ENCODE data around the gene SHC3.
A peak's percentile ranks its signal among the peaks of the same experiment; 100 is the strongest.

DNA sequence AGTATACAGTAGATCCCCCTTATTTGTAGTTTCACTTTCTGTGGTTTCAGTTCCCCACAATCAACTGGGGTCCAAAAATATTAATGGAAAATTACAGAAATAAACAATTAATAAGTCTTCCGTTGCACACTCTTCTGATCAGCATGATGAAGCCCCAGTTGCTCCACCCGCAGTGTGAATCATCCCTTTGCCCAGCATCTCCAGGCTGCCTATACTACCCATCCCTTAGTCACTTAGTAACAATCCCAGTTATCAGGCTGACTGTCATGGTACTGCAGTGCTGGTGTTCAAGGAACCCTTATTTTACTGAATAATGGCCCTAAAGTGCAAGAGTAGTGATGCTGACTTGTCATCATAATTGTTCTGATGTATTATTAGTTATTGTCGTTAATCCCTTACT is 28.9 kb downstream of the SHC3 start:
- TF ChIP-seq CEBPB (IDR thresholded peaks at IDR 0.05; ENCODE audit: low read depth, low read length) = peak; percentile 77
- TF ChIP-seq, protein P1, sequence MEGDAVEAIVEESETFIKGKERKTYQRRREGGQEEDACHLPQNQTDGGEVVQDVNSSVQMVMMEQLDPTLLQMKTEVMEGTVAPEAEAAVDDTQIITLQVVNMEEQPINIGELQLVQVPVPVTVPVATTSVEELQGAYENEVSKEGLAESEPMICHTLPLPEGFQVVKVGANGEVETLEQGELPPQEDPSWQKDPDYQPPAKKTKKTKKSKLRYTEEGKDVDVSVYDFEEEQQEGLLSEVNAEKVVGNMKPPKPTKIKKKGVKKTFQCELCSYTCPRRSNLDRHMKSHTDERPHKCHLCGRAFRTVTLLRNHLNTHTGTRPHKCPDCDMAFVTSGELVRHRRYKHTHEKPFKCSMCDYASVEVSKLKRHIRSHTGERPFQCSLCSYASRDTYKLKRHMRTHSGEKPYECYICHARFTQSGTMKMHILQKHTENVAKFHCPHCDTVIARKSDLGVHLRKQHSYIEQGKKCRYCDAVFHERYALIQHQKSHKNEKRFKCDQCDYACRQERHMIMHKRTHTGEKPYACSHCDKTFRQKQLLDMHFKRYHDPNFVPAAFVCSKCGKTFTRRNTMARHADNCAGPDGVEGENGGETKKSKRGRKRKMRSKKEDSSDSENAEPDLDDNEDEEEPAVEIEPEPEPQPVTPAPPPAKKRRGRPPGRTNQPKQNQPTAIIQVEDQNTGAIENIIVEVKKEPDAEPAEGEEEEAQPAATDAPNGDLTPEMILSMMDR (conservative IDR thresholded peaks at IDR 0.05; ENCODE audit: low read depth, low read length) = no peak
- no peak for TF ChIP-seq RAD21 (IDR thresholded peaks at IDR 0.05; ENCODE audit: low read length)
- no peak for TF ChIP-seq MAFK (IDR thresholded peaks at IDR 0.05; ENCODE audit: low read depth, low read length)
- TF ChIP-seq, protein P2, sequence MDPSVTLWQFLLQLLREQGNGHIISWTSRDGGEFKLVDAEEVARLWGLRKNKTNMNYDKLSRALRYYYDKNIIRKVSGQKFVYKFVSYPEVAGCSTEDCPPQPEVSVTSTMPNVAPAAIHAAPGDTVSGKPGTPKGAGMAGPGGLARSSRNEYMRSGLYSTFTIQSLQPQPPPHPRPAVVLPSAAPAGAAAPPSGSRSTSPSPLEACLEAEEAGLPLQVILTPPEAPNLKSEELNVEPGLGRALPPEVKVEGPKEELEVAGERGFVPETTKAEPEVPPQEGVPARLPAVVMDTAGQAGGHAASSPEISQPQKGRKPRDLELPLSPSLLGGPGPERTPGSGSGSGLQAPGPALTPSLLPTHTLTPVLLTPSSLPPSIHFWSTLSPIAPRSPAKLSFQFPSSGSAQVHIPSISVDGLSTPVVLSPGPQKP (IDR thresholded peaks at IDR 0.05; ENCODE audit: borderline replicate concordance, low read depth, low read length) = no peak
- no peak for TF ChIP-seq MXI1 (IDR thresholded peaks at IDR 0.05; ENCODE audit: borderline replicate concordance, low read depth, low read length)
